ENCODE data around the gene SF3B4.
"Not testable (repeated sequence)": the region's sequence is repeated elsewhere in the genome, so short reads cannot be mapped to it uniquely, and the experiment has no call there.

SF3B4 gene

GRCh38 chr1:149927563-149928400 is at the start of gene SF3B4:
TSS of gene SF3B4 (minus strand) at chr1:149927803. CDS start at chr1:149927759, 44 bp downstream.
- DNase-seq = peak; percentile 98

GRCh38 chr1:149977345-149977744 is 49.7 kb upstream of the SF3B4 start:
- no peak for DNase-seq

- no peak for DNase-seq
Measured at GRCh38 chr1:149972547-149972946, 44.9 kb upstream of the SF3B4 start.

GRCh38 chr1:149967646-149968045 is 40.0 kb upstream of the SF3B4 start:
- DNase-seq = no peak

GRCh38 chr1:149967041-149967440 is 39.4 kb upstream of the SF3B4 start:
- DNase-seq = no peak

- DNase-seq = no peak
Measured at GRCh38 chr1:149966405-149966804, 38.8 kb upstream of the SF3B4 start.

- no peak for DNase-seq
Measured at GRCh38 chr1:149965440-149965839, 37.8 kb upstream of the SF3B4 start.

GRCh38 chr1:149963358-149963757 is 35.8 kb upstream of the SF3B4 start:
- no peak for DNase-seq

GRCh38 chr1:149962736-149963135 is 35.1 kb upstream of the SF3B4 start:
- DNase-seq = no peak

GRCh38 chr1:149962039-149962647 is 34.5 kb upstream of the SF3B4 start:
- peak; percentile 66 for DNase-seq

- DNase-seq = not testable (repeated sequence)
Measured at GRCh38 chr1:149957548-149957947, 29.9 kb upstream of the SF3B4 start.

GRCh38 chr1:149949911-149950310 is 22.3 kb upstream of the SF3B4 start:
- no peak for DNase-seq

- no peak for DNase-seq
Measured at GRCh38 chr1:149945206-149945605, 17.6 kb upstream of the SF3B4 start.

GRCh38 chr1:149942885-149943284 is 15.3 kb upstream of the SF3B4 start:
- DNase-seq = no peak

GRCh38 chr1:149942207-149942606 is 14.6 kb upstream of the SF3B4 start:
- DNase-seq = peak; percentile 61

- no peak for DNase-seq
Measured at GRCh38 chr1:149940427-149940826, 12.8 kb upstream of the SF3B4 start.

GRCh38 chr1:149938668-149939003 is 11.0 kb upstream of the SF3B4 start:
- DNase-seq = not testable (repeated sequence)

- peak; percentile 57 for DNase-seq
Measured at GRCh38 chr1:149937759-149938158, 10.2 kb upstream of the SF3B4 start.

GRCh38 chr1:149936992-149937705 is 9.5 kb upstream of the SF3B4 start:
- DNase-seq = no peak

GRCh38 chr1:149936170-149936991 is 8.8 kb upstream of the SF3B4 start, which contains the start of gene MTMR11:
TSS of gene MTMR11 (minus strand) at chr1:149936879. CDS start at chr1:149936647, 232 bp downstream.
- peak; percentile 75 for DNase-seq

- no peak for DNase-seq
Measured at GRCh38 chr1:149934356-149934755, 6.8 kb upstream of the SF3B4 start.

GRCh38 chr1:149933208-149933607 is 5.6 kb upstream of the SF3B4 start:
- DNase-seq = no peak

- no peak for DNase-seq
Measured at GRCh38 chr1:149932474-149932873, 4.9 kb upstream of the SF3B4 start.

Data from femur (tissue), 1 donor.